H1 (cell line): ENCODE data around the gene RPLP2.

ENCODE experiments used
- ATF2 ChIP-seq: IDR thresholded peaks from 2 replicates; pipeline ENCODE4 v1.6.1; 2012; ENCODE audit warnings: low read length, inconsistent platforms
- NRF1 ChIP-seq: IDR thresholded peaks from 2 replicates; pipeline ENCODE4 v1.6.1; 2011; ENCODE audit warnings: mild to moderate bottlenecking, low read depth, low read length, improper control_type of control experiment
- POLR2AphosphoS5 ChIP-seq: IDR thresholded peaks from 2 replicates; pipeline ENCODE4 v1.6.1; 2011; ENCODE audit warnings: low read depth, low read length
- RAD21 ChIP-seq, 2 experiments: IDR thresholded peaks in 1 of 2; conservative IDR thresholded peaks in 1 of 2; 2 replicates each; pipeline ENCODE4 v1.6.1; 2011; ENCODE audit warnings: low read depth in 2 of 2, low read length in 2 of 2, improper control_type of control experiment in 1 of 2, inconsistent platforms in 1 of 2, mild to moderate bottlenecking in 1 of 2, moderate library complexity in 1 of 2
- TF ChIP-seq, protein P1 (sequence below), 3 experiments: IDR thresholded peaks; 1 replicate in 2 of 3; 2 replicates in 1 of 3; pipeline versions ENCODE4 v1.5.1 to v1.6.1; 2011; ENCODE audit warnings: low read length in 3 of 3, mild to moderate bottlenecking in 3 of 3, inconsistent platforms in 2 of 3, low read depth in 1 of 3, moderate library complexity in 1 of 3; ENCODE audit not compliant: insufficient read depth in 1 of 3; ENCODE audit errors: control extremely low read depth in 1 of 3

GRCh38 chr11:843818-844692 lies 34.3 kb downstream of the RPLP2 start:
- TF ChIP-seq, protein P1, sequence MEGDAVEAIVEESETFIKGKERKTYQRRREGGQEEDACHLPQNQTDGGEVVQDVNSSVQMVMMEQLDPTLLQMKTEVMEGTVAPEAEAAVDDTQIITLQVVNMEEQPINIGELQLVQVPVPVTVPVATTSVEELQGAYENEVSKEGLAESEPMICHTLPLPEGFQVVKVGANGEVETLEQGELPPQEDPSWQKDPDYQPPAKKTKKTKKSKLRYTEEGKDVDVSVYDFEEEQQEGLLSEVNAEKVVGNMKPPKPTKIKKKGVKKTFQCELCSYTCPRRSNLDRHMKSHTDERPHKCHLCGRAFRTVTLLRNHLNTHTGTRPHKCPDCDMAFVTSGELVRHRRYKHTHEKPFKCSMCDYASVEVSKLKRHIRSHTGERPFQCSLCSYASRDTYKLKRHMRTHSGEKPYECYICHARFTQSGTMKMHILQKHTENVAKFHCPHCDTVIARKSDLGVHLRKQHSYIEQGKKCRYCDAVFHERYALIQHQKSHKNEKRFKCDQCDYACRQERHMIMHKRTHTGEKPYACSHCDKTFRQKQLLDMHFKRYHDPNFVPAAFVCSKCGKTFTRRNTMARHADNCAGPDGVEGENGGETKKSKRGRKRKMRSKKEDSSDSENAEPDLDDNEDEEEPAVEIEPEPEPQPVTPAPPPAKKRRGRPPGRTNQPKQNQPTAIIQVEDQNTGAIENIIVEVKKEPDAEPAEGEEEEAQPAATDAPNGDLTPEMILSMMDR (IDR thresholded peaks at IDR 0.05; ENCODE audit: control extremely low read depth in 1 of 3, insufficient read depth in 1 of 3, low read depth in 1 of 3, low read length in 3 of 3), result peak in 1 of 3 experiments; percentile 8; a peak in 1 of 4 replicates
- no peak for TF ChIP-seq RAD21 (IDR thresholded peaks at IDR 0.05 in 1 of 2, conservative IDR thresholded peaks at IDR 0.05 in 1 of 2; ENCODE audit: low read depth in 2 of 2, low read length in 2 of 2)
- no peak for TF ChIP-seq NRF1
- 0 out of 2 replicates have a peak, but pooled peaks have one; percentile 53 for TF ChIP-seq POLR2AphosphoS5
- no peak for TF ChIP-seq ATF2
